Measurements from ENCODE around the gene TMEM94.

GRCh38 chr17:75539967-75540729, 83.7 kb downstream of the TMEM94 start:
- TF ChIP-seq POLR2AphosphoS5 (IDR thresholded peaks at IDR 0.05) = no peak
- no peak for TF ChIP-seq CTCF (IDR thresholded peaks at IDR 0.05)
- no peak for TF ChIP-seq EP300 (IDR thresholded peaks at IDR 0.05)
- TF ChIP-seq POLR2A (IDR thresholded peaks at IDR 0.05) = no peak

Data from gastroesophageal sphincter (tissue), 3 donors.